Osteoblast (primary cell): Measurements from ENCODE around the gene ARID4B. TPM values are rescaled to one million over a fixed set of nuclear protein-coding genes. Genes with fewer than 3 reads are reported as not detected.

Source experiments
- DNase-seq: peaks from one replicate; pipeline ENCODE4 v3.0.0; 2011; ENCODE audit warnings: low spot score, mixed read lengths; ENCODE audit not compliant: insufficient read length; ENCODE audit errors: missing footprints
- H2AFZ ChIP-seq: 2 replicates; pipeline ENCODE4 v1.6.0; 2011; ENCODE audit warnings: mild to moderate bottlenecking, low read length
- H3K27ac ChIP-seq: 2 replicates; pipeline ENCODE4 v1.5.1; 2011; ENCODE audit warnings: mild to moderate bottlenecking, low read depth, low read length, moderate library complexity
- H3K27me3 ChIP-seq: 2 replicates; pipeline ENCODE4 v1.6.0; 2012; ENCODE audit warnings: mild to moderate bottlenecking, control low read depth, inconsistent platforms, low read length, moderate library complexity; ENCODE audit not compliant: insufficient read depth
- H3K36me3 ChIP-seq: 2 replicates; pipeline ENCODE4 v1.5.1; 2011; ENCODE audit warnings: mild to moderate bottlenecking, low read length, control low read depth, moderate library complexity; ENCODE audit not compliant: insufficient read depth
- H3K4me1 ChIP-seq: 2 replicates; pipeline ENCODE4 v1.5.1; 2011; ENCODE audit warnings: mild to moderate bottlenecking, low read length, control low read depth, moderate library complexity; ENCODE audit not compliant: insufficient read depth
- H3K4me2 ChIP-seq: 2 replicates; pipeline ENCODE4 v1.6.0; 2011; ENCODE audit warnings: mild to moderate bottlenecking, low read length; ENCODE audit not compliant: insufficient read depth
- H3K4me3 ChIP-seq: fragments of 200-600 bp; sonication (generic); 3 replicates; pipeline ENCODE4 v1.5.1; 2012; ENCODE audit warnings: mild to moderate bottlenecking, low read length, inconsistent platforms; ENCODE audit not compliant: insufficient read depth
- H3K79me2 ChIP-seq: 2 replicates; pipeline ENCODE4 v1.6.0; 2012; ENCODE audit warnings: mild to moderate bottlenecking, low read length, control low read depth, inconsistent platforms; ENCODE audit not compliant: insufficient read depth
- H3K9me3 ChIP-seq: 2 replicates; pipeline ENCODE4 v1.5.1; 2011; ENCODE audit warnings: low read depth, low read length, control low read depth
- H4K20me1 ChIP-seq: 2 replicates; pipeline ENCODE4 v1.6.0; 2012; ENCODE audit warnings: mild to moderate bottlenecking, low read length, control low read depth; ENCODE audit not compliant: insufficient read depth
- CTCF ChIP-seq: IDR thresholded peaks from 2 replicates; pipeline ENCODE4 v1.5.1; 2011; ENCODE audit warnings: mild to moderate bottlenecking, low read depth, low read length, moderate library complexity; ENCODE audit errors: extremely low read depth
- total RNA-seq: library from RNA; depleted of rRNA; stranded (reverse); fragments of >200 nt; gene quantifications from 2 replicates; pipeline ENCODE4 v1.2.3, GENCODE V29; 2012

ARID4B gene
- total RNA-seq, 1 donor = 33.7 TPM

GRCh38 chr1:235139315-235139714 lies 188.7 kb downstream of the ARID4B start:
- H3K36me3 ChIP-seq = peaks cover 65% of the 10 kb centered on the region
- peaks cover 23% of the 10 kb centered on the region for H3K79me2 ChIP-seq
- DNase-seq = no peak
- no peaks in the 10 kb centered on the region for H3K9me3 ChIP-seq
- H2AFZ ChIP-seq = no peak overlapping the region
- H3K27ac ChIP-seq = no peak overlapping the region
- H3K4me2 ChIP-seq = no peak overlapping the region
- no peak overlapping the region for H3K4me3 ChIP-seq
- no peak for TF ChIP-seq CTCF
- H3K27me3 ChIP-seq = no peaks in the 10 kb centered on the region
- no peaks in the 10 kb centered on the region for H4K20me1 ChIP-seq
- no peaks in the 10 kb centered on the region for H3K4me1 ChIP-seq

- no peak for TF ChIP-seq CTCF
- H3K4me3 ChIP-seq = no peak overlapping the region
- no peak overlapping the region for H2AFZ ChIP-seq
- H3K27ac ChIP-seq = no peak overlapping the region
- H3K36me3 ChIP-seq = peaks cover 65% of the 10 kb centered on the region
- H3K4me1 ChIP-seq = no peaks in the 10 kb centered on the region
- H3K27me3 ChIP-seq = no peaks in the 10 kb centered on the region
- H4K20me1 ChIP-seq = no peaks in the 10 kb centered on the region
- no peak for DNase-seq
- H3K79me2 ChIP-seq = peaks cover 20% of the 10 kb centered on the region
- no peaks in the 10 kb centered on the region for H3K9me3 ChIP-seq
- H3K4me2 ChIP-seq = no peak overlapping the region
These were observed 189.2 kb downstream of the ARID4B start for GRCh38 chr1:235138821-235139220.

GRCh38 chr1:235136111-235136510 lies 191.9 kb downstream of the ARID4B start:
- Histone ChIP-seq H3K36me3 (peaks cover 68% of the 10 kb centered on the region), H3K79me2 (peaks cover 12% of the 10 kb centered on the region), H3K27ac (no peak overlapping the region), H3K27me3 (no peaks in the 10 kb centered on the region), H3K4me1 (no peaks in the 10 kb centered on the region), H2AFZ (no peak overlapping the region), H3K4me2 (no peak overlapping the region), H3K4me3 (no peak overlapping the region), H3K9me3 (no peaks in the 10 kb centered on the region), H4K20me1 (no peaks in the 10 kb centered on the region)
- no peak for TF ChIP-seq CTCF
- DNase-seq = no peak

GRCh38 chr1:235134171-235134570 lies 193.8 kb downstream of the ARID4B start:
- no peaks in the 10 kb centered on the region for H3K27me3 ChIP-seq
- H3K9me3 ChIP-seq = no peaks in the 10 kb centered on the region
- H3K4me2 ChIP-seq = no peak overlapping the region
- no peak for TF ChIP-seq CTCF
- no peak overlapping the region for H2AFZ ChIP-seq
- peaks cover 8% of the 10 kb centered on the region for H3K79me2 ChIP-seq
- H4K20me1 ChIP-seq = no peaks in the 10 kb centered on the region
- DNase-seq = no peak
- peaks cover 60% of the 10 kb centered on the region for H3K36me3 ChIP-seq
- no peak overlapping the region for H3K4me3 ChIP-seq
- H3K27ac ChIP-seq = no peak overlapping the region
- peaks cover 2% of the 10 kb centered on the region for H3K4me1 ChIP-seq
